Measurements from ENCODE around the gene TCERG1. TPM values are rescaled to one million over a fixed set of nuclear protein-coding genes. Genes with fewer than 3 reads are reported as not detected.

The TCERG1 gene
- total RNA-seq, 4 donors from 2014 or later: 59.1 to 164 (median 65.1) TPM

DNA sequence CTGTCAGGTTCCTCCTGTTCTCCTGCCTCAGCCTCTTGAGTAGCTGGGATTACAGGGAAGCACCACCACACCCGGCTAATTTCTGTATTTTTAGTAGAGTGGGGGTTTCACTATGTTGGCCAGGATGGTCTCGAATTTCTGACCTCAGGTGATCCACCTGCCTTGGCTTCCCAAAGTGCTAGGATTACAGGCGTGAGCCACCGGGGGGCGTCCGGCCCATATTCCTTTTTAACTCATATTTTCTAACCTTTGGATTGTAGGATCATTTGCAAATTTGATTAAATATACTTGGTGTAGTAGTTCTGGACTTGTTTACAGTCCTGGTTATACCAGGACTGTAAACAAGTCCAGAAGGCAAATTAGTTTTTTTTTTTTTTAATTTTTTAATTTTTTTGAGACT, 4.3 kb downstream of the TCERG1 start:
- Histone ChIP-seq H3K36me3 (peaks cover 16% of the 10 kb centered on the region), H3K27ac (no peak overlapping the region), H3K4me3 (no peak overlapping the region), H3K9me3 (no peaks in the 10 kb centered on the region), H3K27me3 (no peaks in the 10 kb centered on the region), H3K4me1 (peaks cover 23% of the 10 kb centered on the region)
- DNase-seq (ENCODE audit: low spot score in 2 of 2): no peak
- TF ChIP-seq POLR2AphosphoS5 (IDR thresholded peaks at IDR 0.05): no peak
- TF ChIP-seq CTCF (IDR thresholded peaks at IDR 0.05): no peak
- no peak for TF ChIP-seq EP300 (IDR thresholded peaks at IDR 0.05)
- no peak for TF ChIP-seq POLR2A (IDR thresholded peaks at IDR 0.05)
- WGBS: 92% methylated on average over 6 of the region's 6 CpGs

DNA sequence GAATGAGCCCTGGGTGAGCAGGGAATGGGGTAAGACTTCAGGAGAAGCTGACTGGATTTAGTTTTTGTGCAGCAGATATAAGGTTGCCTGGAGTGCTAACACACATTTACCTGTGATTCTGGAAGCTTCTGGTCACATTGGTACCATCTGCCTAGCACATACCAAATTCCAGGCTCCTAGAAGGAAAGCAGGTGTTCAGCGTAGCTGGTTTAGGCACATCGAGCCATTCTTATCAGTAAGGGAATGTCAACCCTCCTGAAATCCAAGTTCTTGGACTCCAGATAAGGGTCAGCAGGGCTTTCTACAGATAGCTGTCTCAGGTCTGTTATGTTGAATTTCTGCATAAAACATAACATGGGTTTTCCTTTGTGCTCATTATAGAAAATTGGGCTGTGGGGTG, 10.3 kb downstream of the TCERG1 start:
- no peaks in the 10 kb centered on the region for H3K4me1 ChIP-seq
- H3K4me3 ChIP-seq: no peak overlapping the region
- H3K36me3 ChIP-seq: peaks cover 61% of the 10 kb centered on the region
- DNase-seq (ENCODE audit: low spot score in 2 of 2): no peak
- H3K9me3 ChIP-seq: no peaks in the 10 kb centered on the region
- 81% methylated on average over 2 of the region's 2 CpGs for WGBS
- TF ChIP-seq POLR2A (IDR thresholded peaks at IDR 0.05) (no peak), EP300 (IDR thresholded peaks at IDR 0.05) (no peak)
- H3K27ac ChIP-seq: no peak overlapping the region
- no peaks in the 10 kb centered on the region for H3K27me3 ChIP-seq

GRCh38 chr5:146458894-146459293, 11.8 kb downstream of the TCERG1 start:
- Histone ChIP-seq H3K27me3 (no peaks in the 10 kb centered on the region), H3K9me3 (no peaks in the 10 kb centered on the region), H3K27ac (no peak overlapping the region), H3K36me3 (peaks cover 71% of the 10 kb centered on the region), H3K4me3 (no peak overlapping the region), H3K4me1 (no peaks in the 10 kb centered on the region)
- no peak for TF ChIP-seq EP300 (IDR thresholded peaks at IDR 0.05)
- DNase-seq (ENCODE audit: low spot score in 2 of 2): no peak
- 95% methylated on average over 5 of the region's 5 CpGs for WGBS

- H3K4me1 ChIP-seq: no peaks in the 10 kb centered on the region
- no peak overlapping the region for H3K27ac ChIP-seq
- H3K27me3 ChIP-seq: no peaks in the 10 kb centered on the region
- peaks cover 74% of the 10 kb centered on the region for H3K36me3 ChIP-seq
- 48% methylated on average over 1 of the region's 1 CpG for WGBS
- H3K4me3 ChIP-seq: no peak overlapping the region
- no peaks in the 10 kb centered on the region for H3K9me3 ChIP-seq
- TF ChIP-seq POLR2AphosphoS5 (IDR thresholded peaks at IDR 0.05) (no peak), EP300 (IDR thresholded peaks at IDR 0.05) (no peak), CTCF (IDR thresholded peaks at IDR 0.05) (no peak), POLR2A (IDR thresholded peaks at IDR 0.05) (no peak)
- no peak for DNase-seq (ENCODE audit: low spot score in 2 of 2)
Observed at GRCh38 chr5:146461319-146461718, 14.2 kb downstream of the TCERG1 start.

DNA sequence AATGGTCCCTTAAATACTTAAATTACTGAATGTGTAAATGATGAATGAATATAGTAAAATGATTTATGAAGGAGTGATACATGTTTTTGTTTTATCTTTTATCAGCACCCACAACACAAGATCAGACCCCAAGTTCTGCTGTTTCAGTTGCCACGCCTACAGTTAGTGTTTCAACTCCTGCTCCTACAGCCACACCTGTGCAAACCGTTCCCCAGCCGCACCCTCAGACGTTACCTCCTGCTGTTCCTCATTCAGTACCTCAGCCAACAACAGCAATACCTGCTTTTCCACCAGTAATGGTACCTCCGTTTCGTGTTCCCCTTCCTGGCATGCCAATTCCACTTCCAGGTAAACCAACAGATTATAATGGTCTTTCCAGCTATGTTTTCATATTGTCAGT, 16.3 kb downstream of the TCERG1 start:
- no peak for DNase-seq (ENCODE audit: low spot score in 2 of 2)
- Histone ChIP-seq H3K27ac (no peak overlapping the region), H3K4me1 (no peaks in the 10 kb centered on the region), H3K27me3 (no peaks in the 10 kb centered on the region), H3K9me3 (no peaks in the 10 kb centered on the region), H3K36me3 (peaks cover 52% of the 10 kb centered on the region), H3K4me3 (no peak overlapping the region)
- 82% methylated on average over 6 of the region's 6 CpGs for WGBS
- TF ChIP-seq CTCF (IDR thresholded peaks at IDR 0.05): no peak
- no peak for TF ChIP-seq POLR2A (IDR thresholded peaks at IDR 0.05)
- TF ChIP-seq EP300 (IDR thresholded peaks at IDR 0.05): no peak
- TF ChIP-seq POLR2AphosphoS5 (IDR thresholded peaks at IDR 0.05): no peak

DNA sequence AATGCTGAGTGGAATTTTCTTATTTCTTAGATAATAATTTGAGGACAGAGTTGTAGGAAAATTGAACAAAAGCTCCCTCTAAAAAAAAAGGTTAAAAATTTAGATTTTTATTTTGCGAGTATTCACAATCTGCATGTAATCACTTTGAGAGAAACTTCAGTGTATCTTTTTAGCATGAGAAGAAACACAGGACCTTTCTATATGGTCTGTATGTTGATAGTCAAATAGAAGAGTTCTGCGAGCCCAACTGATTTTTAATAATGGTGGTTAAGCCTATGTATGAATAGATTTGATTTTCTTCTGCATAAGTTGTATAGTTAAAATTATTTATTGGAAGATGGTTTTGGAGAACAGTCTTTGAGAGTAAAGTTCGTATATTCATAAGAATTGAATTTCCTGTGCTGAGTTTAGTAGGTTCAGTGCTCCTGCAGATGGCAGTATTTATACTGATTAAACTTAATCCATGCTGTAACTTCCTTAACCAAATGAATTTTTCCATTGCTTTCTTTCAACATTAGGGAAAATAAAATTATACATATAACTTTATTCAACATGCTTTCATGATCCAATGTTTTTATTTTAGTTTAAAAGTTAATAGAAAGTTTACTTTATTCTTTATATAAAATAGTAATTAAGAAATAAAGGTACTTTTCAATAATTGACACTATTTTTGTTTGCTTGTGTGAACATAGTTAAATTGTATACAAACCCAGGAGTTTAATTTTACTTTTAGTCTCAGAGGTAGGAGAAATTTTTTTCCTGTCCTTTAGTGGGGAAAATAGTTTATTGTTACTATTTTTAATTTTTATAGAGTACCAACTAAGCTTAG, 19.6 kb downstream of the TCERG1 start:
- Histone ChIP-seq H3K4me3 (no peak overlapping the region), H3K9me3 (no peaks in the 10 kb centered on the region), H3K36me3 (peaks cover 51% of the 10 kb centered on the region), H3K27me3 (no peaks in the 10 kb centered on the region), H3K4me1 (no peaks in the 10 kb centered on the region), H3K27ac (no peak overlapping the region)
- 58% methylated on average over 3 of the region's 3 CpGs for WGBS
- no peak for DNase-seq (ENCODE audit: low spot score in 2 of 2)
- TF ChIP-seq EP300 (IDR thresholded peaks at IDR 0.05) (no peak), POLR2A (IDR thresholded peaks at IDR 0.05) (no peak), CTCF (IDR thresholded peaks at IDR 0.05) (no peak)
